ENCODE results near the gene THOC1. TPM values are rescaled to one million over a fixed set of nuclear protein-coding genes. Genes with fewer than 3 reads are reported as not detected.

The THOC1 gene
- total and polyA plus RNA-seq, 2 of the 4 experiments (the other 2 are of a cell fraction) = 13.3 to 15.8 TPM

GRCh38 chr18:272650-273049, 4.8 kb upstream of the THOC1 start:
- no peaks in the 10 kb centered on the region for H3K9me3 ChIP-seq (ENCODE audit: control insufficient read depth, insufficient read depth, low read length)
- H3K36me3 ChIP-seq (ENCODE audit: control insufficient read depth, insufficient read depth, low read length) = no peaks in the 10 kb centered on the region
- H3K9ac ChIP-seq (ENCODE audit: low read depth, low read length) = no peak overlapping the region
- no peak overlapping the region for H3K4me3 ChIP-seq (ENCODE audit: insufficient read depth, low read depth, low read length)
- no peaks in the 10 kb centered on the region for H3K27me3 ChIP-seq (ENCODE audit: control insufficient read depth, insufficient read depth, low read length)
- H2AFZ ChIP-seq (replicated peaks; ENCODE audit: low read length, poor library complexity) = no peak overlapping the region
- H3K56ac ChIP-seq (ENCODE audit: extremely low read depth, insufficient read depth, low read length) = no peak overlapping the region
- no peak overlapping the region for H3K4ac ChIP-seq (ENCODE audit: low read depth, low read length)
- in situ Hi-C loops (cut with MboI; ENCODE audit: low sequenced_read_pairs) (loop anchor here (10.0 kb wide), 1 partner anchor 562 kb away; no protein-coding TSS in a partner anchor), dilution Hi-C loops (cut with HindIII; ENCODE audit: low sequenced_read_pairs, unreplicated experiment) (no loop called here), intact Hi-C loops (cut with micrococcal nuclease) (no loop called here)
- no peaks in the 10 kb centered on the region for H3K9me1 ChIP-seq (ENCODE audit: insufficient read depth, low read length)
- H3K4me1 ChIP-seq (ENCODE audit: control insufficient read depth, insufficient read depth, low read length) = peaks cover 4% of the 10 kb centered on the region
- no peaks in the 10 kb centered on the region for H4K20me1 ChIP-seq (ENCODE audit: insufficient read depth, low read length)
- no peak overlapping the region for H2AK5ac ChIP-seq (ENCODE audit: low read depth, low read length)
- H2BK120ac ChIP-seq (ENCODE audit: low read depth, low read length) = no peak overlapping the region
- no peak overlapping the region for H3K18ac ChIP-seq (ENCODE audit: low read depth, low read length)
- H2BK15ac ChIP-seq (ENCODE audit: low read depth, low read length) = no peak overlapping the region
- no peak overlapping the region for H4K91ac ChIP-seq (ENCODE audit: insufficient read depth, low read depth, low read length)
- H3K4me2 ChIP-seq (ENCODE audit: low read depth, low read length) = no peak overlapping the region
- WGBS, 2 experiments (ENCODE audit: extremely low coverage in 2 of 2, insufficient read length in 1 of 2) = no CpG with 5 or more reads among the region's 2 CpGs
- DNase-seq = no peak
- ChIA-PET POLR2A (ENCODE audit: unreplicated experiment) (no interaction called here), CTCF (no interaction called here)
- BruUV-seq (replicated peaks) = no TSS peak
- TF ChIP-seq CHD1 (IDR thresholded peaks at IDR 0.05; ENCODE audit: low read depth, low read length) (no peak), MAFK (IDR thresholded peaks at IDR 0.05; ENCODE audit: low read depth, low read length) (no peak)
- H3K14ac ChIP-seq (replicated peaks; ENCODE audit: low read depth, low read length) = no peak overlapping the region
- H2BK5ac ChIP-seq (ENCODE audit: low read depth, low read length, poor library complexity, severe bottlenecking) = no peak overlapping the region
- H4K8ac ChIP-seq (ENCODE audit: low read depth in 2 of 2, low read length in 2 of 2) = no peak overlapping the region
- ATAC-seq (ENCODE audit: low read depth) = no peak
- H4K5ac ChIP-seq (ENCODE audit: low read depth, low read length) = no peak overlapping the region
- peaks cover 5 to 15% of the 10 kb centered on the region in 2 experiments; a peak in 2 of 4 replicates for H3K79me1 ChIP-seq (ENCODE audit: low read depth in 1 of 2, low read length in 2 of 2)
- no peak overlapping the region for H3K27ac ChIP-seq (ENCODE audit: insufficient read depth, low read length)
- no peak overlapping the region for H2BK20ac ChIP-seq (ENCODE audit: low read depth, low read length)
- no peak overlapping the region for H2AK9ac ChIP-seq (replicated peaks; ENCODE audit: low read depth, low read length, poor library complexity)
- H3K23ac ChIP-seq (ENCODE audit: low read depth, low read length) = no peak overlapping the region
